ENCODE measurements around the gene CCDC180.
"Not testable (repeated sequence)": the region's sequence is repeated elsewhere in the genome, so short reads cannot be mapped to it uniquely, and the experiment has no call there.

CCDC180 gene

GRCh38 chr9:97307500-97308163, at the start of gene CCDC180:
Gene CCDC180 (plus strand): TSS chr9:97307659. CDS start chr9:97308064, 405 bp downstream.
- no peak for DNase-seq

- DNase-seq, result not testable (repeated sequence)
These were observed 47.5 kb upstream of the CCDC180 start for GRCh38 chr9:97259834-97260514.

GRCh38 chr9:97271292-97271691, 36.2 kb upstream of the CCDC180 start:
- no peak for DNase-seq

GRCh38 chr9:97272072-97272471, 35.4 kb upstream of the CCDC180 start:
- no peak for DNase-seq

GRCh38 chr9:97276310-97276852, 31.1 kb upstream of the CCDC180 start:
- no peak for DNase-seq

- DNase-seq, result no peak
These were observed 29.5 kb upstream of the CCDC180 start for GRCh38 chr9:97277953-97278352.

- no peak for DNase-seq
These were observed 26.6 kb upstream of the CCDC180 start for GRCh38 chr9:97280755-97281330.

GRCh38 chr9:97283768-97284167, 23.7 kb upstream of the CCDC180 start:
- no peak for DNase-seq

- no peak for DNase-seq
These were observed 22.7 kb upstream of the CCDC180 start for GRCh38 chr9:97284798-97285197.

GRCh38 chr9:97292200-97292599, 15.3 kb upstream of the CCDC180 start:
- no peak for DNase-seq

- DNase-seq, result no peak
These were observed 14.2 kb upstream of the CCDC180 start for GRCh38 chr9:97293207-97293721.

GRCh38 chr9:97293818-97294217, 13.6 kb upstream of the CCDC180 start:
- no peak for DNase-seq

GRCh38 chr9:97297889-97298288, 9.6 kb upstream of the CCDC180 start:
- DNase-seq, result no peak

- no peak for DNase-seq
These were observed 7.5 kb upstream of the CCDC180 start for GRCh38 chr9:97299809-97300414.

- DNase-seq, result no peak
These were observed 6.9 kb upstream of the CCDC180 start for GRCh38 chr9:97300586-97300985.

GRCh38 chr9:97301974-97302373, 5.5 kb upstream of the CCDC180 start:
- DNase-seq, result no peak

GRCh38 chr9:97304586-97304985, 2.9 kb upstream of the CCDC180 start:
- no peak for DNase-seq

- no peak for DNase-seq
These were observed 1.8 kb upstream of the CCDC180 start for GRCh38 chr9:97305501-97306298.

- DNase-seq, result no peak
These were observed 368 bp upstream of the CCDC180 start for GRCh38 chr9:97307091-97307490.

GRCh38 chr9:97309260-97309659, 1.8 kb downstream of the CCDC180 start:
- DNase-seq, result no peak

- no peak for DNase-seq
These were observed 2.6 kb downstream of the CCDC180 start for GRCh38 chr9:97310023-97310422.

GRCh38 chr9:97310896-97311295, 3.4 kb downstream of the CCDC180 start:
- DNase-seq, result no peak

Measured in stimulated activated naive CD4-positive, alpha-beta T cell treated with Interleukin-2 at 50 U/mL for 16 hours (primary cell).